MM.1S (cell line): ENCODE measurements around the gene ZNF791.

ENCODE experiments used
- EZH2 ChIP-seq: fragments of 300-600 bp; sonication (generic); optimal IDR thresholded peaks from 2 replicates; pipeline ENCODE3; 2017; ENCODE audit warnings: low read depth, mild to moderate bottlenecking, antibody characterized with exemption, low read length, mixed read lengths
- EZH2phosphoT487 ChIP-seq: fragments of 300-600 bp; sonication (generic); IDR thresholded peaks from 2 replicates; pipeline ENCODE4 v1.6.1; 2018; ENCODE audit warnings: antibody characterized with exemption, low read length
- TF ChIP-seq, protein P1 (sequence below): fragments of 300-600 bp; sonication (generic); IDR thresholded peaks from 2 replicates; pipeline ENCODE4 v1.5.1; 2016; ENCODE audit warnings: antibody characterized with exemption, low read length, mixed read lengths

DNA sequence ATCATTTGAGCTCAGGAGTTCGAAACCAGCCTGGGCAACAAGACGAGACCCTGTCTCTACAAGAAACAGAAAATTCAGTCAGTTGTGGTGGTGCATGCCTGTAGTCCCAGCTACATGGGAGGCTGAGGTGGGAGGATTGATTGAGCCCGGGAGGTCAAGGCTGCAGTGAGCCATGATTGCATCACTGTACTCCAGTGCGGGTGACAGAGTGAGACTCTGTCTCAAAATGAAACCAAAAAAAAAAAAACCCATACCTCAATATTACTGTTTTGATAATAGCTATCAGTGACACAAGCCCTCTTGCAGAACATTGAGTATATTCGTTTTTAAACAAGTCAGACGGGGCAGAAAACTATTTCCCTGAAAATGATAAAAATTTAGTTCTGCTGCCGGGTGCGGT is 16.2 kb downstream of the ZNF791 start:
- TF ChIP-seq, protein P1, sequence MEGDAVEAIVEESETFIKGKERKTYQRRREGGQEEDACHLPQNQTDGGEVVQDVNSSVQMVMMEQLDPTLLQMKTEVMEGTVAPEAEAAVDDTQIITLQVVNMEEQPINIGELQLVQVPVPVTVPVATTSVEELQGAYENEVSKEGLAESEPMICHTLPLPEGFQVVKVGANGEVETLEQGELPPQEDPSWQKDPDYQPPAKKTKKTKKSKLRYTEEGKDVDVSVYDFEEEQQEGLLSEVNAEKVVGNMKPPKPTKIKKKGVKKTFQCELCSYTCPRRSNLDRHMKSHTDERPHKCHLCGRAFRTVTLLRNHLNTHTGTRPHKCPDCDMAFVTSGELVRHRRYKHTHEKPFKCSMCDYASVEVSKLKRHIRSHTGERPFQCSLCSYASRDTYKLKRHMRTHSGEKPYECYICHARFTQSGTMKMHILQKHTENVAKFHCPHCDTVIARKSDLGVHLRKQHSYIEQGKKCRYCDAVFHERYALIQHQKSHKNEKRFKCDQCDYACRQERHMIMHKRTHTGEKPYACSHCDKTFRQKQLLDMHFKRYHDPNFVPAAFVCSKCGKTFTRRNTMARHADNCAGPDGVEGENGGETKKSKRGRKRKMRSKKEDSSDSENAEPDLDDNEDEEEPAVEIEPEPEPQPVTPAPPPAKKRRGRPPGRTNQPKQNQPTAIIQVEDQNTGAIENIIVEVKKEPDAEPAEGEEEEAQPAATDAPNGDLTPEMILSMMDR, result no peak
- TF ChIP-seq EZH2phosphoT487 (no peak), EZH2 (no peak)
